ENCODE results near the gene ERICH6B.

DNA sequence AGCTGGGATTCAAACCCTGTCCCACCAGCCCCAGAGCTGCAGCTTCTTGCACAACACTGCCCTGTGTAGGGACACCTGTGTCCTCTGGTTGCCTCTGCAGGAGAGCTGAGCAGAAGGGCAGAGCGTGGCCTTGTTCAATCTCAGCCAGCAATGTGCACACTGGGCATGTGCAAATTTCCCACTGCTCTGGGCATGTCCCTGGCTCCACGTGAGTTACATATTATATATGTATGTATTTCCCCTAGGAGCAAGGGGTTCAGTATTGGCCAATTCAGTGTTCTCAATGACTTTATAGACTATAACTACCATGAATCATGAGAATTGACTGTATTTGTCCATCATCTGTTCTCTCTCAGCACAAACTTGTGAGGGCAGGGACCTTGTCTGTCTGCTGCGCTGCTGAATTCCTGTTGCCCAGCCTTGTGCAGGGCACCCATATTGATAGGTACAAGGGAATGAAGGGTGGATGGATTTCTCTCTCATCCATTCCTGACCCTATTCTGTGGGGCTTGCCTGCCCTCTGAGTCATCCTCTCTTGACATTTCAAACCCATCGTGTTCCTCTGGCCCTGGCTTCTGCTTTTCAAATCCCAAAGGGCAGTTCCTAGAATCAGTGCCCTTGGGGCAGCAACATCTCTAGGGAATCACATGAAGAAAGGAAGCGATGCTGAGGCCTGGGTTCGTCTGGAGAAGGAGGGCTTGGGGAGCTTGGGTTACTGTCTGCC, 69.7 kb downstream of the ERICH6B start:
- no peak for TF ChIP-seq POLR2AphosphoS5 (IDR thresholded peaks at IDR 0.05)
- no peak for TF ChIP-seq CTCF (IDR thresholded peaks at IDR 0.05)
- TF ChIP-seq POLR2A (IDR thresholded peaks at IDR 0.05) = no peak

Data from breast epithelium (tissue), 3 donors.